ENCODE results near the gene MASP1. TPM values are rescaled to one million over a fixed set of nuclear protein-coding genes. Genes with fewer than 3 reads are reported as not detected.
"Not testable (repeated sequence)": the region's sequence is repeated elsewhere in the genome, so short reads cannot be mapped to it uniquely, and the experiment has no call there.

MASP1 gene
- total RNA-seq, 1 donor from 2014 or later, result 2.6 TPM

GRCh38 chr3:187207624-187208023 lies 83.9 kb downstream of the MASP1 start:
- Histone ChIP-seq H3K36me3 (no peaks in the 10 kb centered on the region), H3K4me3 (no peak overlapping the region), H3K27me3 (no peaks in the 10 kb centered on the region), H3K4me1 (peaks cover 11 to 44% of the 10 kb centered on the region in 2 donors), H3K27ac (peak overlapping the region; percentile 70 to 93), H3K9me3 (no peaks in the 10 kb centered on the region)
- TF ChIP-seq, protein P1, sequence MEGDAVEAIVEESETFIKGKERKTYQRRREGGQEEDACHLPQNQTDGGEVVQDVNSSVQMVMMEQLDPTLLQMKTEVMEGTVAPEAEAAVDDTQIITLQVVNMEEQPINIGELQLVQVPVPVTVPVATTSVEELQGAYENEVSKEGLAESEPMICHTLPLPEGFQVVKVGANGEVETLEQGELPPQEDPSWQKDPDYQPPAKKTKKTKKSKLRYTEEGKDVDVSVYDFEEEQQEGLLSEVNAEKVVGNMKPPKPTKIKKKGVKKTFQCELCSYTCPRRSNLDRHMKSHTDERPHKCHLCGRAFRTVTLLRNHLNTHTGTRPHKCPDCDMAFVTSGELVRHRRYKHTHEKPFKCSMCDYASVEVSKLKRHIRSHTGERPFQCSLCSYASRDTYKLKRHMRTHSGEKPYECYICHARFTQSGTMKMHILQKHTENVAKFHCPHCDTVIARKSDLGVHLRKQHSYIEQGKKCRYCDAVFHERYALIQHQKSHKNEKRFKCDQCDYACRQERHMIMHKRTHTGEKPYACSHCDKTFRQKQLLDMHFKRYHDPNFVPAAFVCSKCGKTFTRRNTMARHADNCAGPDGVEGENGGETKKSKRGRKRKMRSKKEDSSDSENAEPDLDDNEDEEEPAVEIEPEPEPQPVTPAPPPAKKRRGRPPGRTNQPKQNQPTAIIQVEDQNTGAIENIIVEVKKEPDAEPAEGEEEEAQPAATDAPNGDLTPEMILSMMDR (IDR thresholded peaks at IDR 0.05), result no peak
- no peak for DNase-seq (ENCODE audit: low spot score in 2 of 2)
- intact Hi-C loops (cut with DNase I), result no loop called here

GRCh38 chr3:187207062-187207461 lies 84.5 kb downstream of the MASP1 start:
- no peaks in the 10 kb centered on the region for H3K36me3 ChIP-seq
- H3K27me3 ChIP-seq, result no peaks in the 10 kb centered on the region
- H3K27ac ChIP-seq, result peak overlapping the region; percentile 1 to 70
- intact Hi-C loops (cut with DNase I), result no loop called here
- no peak for DNase-seq (ENCODE audit: low spot score in 2 of 2)
- TF ChIP-seq, protein P1 (IDR thresholded peaks at IDR 0.05), result no peak
- H3K4me3 ChIP-seq, result no peak overlapping the region
- peaks cover 7 to 42% of the 10 kb centered on the region in 2 donors for H3K4me1 ChIP-seq
- H3K9me3 ChIP-seq, result no peaks in the 10 kb centered on the region

- no peak for DNase-seq (ENCODE audit: low spot score in 2 of 2)
- intact Hi-C loops (cut with DNase I), result no loop called here
- Histone ChIP-seq H3K27ac (no peak overlapping the region), H3K9me3 (no peaks in the 10 kb centered on the region), H3K27me3 (no peaks in the 10 kb centered on the region), H3K4me3 (no peak overlapping the region), H3K36me3 (no peaks in the 10 kb centered on the region), H3K4me1 (peaks cover 3 to 29% of the 10 kb centered on the region in 2 donors)
- TF ChIP-seq, protein P1 (IDR thresholded peaks at IDR 0.05), result no peak
These were observed 85.9 kb downstream of the MASP1 start for GRCh38 chr3:187205683-187206082.

DNA sequence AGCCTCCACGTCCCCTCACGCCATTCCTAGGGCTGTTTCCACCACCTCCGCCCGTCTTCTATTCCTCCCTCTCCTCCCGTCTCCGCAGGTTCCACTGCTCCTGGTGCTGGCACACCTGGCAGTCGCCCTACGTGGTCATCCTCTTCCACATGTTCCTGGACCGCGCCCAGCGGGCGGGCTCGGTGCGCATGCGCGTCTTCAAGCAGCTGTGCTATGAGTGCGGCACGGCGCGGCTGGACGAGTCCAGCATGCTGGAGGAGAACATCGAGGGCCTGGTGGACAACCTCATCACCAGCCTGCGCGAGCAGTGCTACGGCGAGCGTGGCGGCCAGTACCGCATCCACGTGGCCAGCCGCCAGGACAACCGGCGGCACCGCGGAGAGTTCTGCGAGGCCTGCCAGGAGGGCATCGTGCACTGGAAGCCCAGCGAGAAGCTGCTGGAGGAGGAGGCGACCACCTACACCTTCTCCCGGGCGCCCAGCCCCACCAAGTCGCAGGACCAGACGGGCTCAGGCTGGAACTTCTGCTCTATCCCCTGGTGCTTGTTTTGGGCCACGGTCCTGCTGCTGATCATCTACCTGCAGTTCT lies 92.0 kb downstream of the MASP1 start:
- H3K36me3 ChIP-seq; intact Hi-C loops (cut with DNase I); H3K4me1 ChIP-seq; H3K27ac ChIP-seq; H3K27me3 ChIP-seq; H3K9me3 ChIP-seq; DNase-seq (ENCODE audit: low spot score in 2 of 2); H3K4me3 ChIP-seq: not testable (repeated sequence)

GRCh38 chr3:187198490-187198889 lies 93.0 kb downstream of the MASP1 start:
- H3K4me3 ChIP-seq, result no peak overlapping the region
- TF ChIP-seq, protein P1 (IDR thresholded peaks at IDR 0.05), result no peak
- intact Hi-C loops (cut with DNase I), result no loop called here

GRCh38 chr3:187197335-187197649 lies 94.2 kb downstream of the MASP1 start, which contains the start of gene RTP1:
Gene RTP1 (plus strand): TSS chr3:187197486. CDS start chr3:187197516, 30 bp downstream.
- TF ChIP-seq, protein P1 (IDR thresholded peaks at IDR 0.05), result no peak
- H3K9me3 ChIP-seq, result no peaks in the 10 kb centered on the region
- DNase-seq (ENCODE audit: low spot score in 2 of 2), result no peak
- intact Hi-C loops (cut with DNase I), result no loop called here
- peaks cover 5 to 19% of the 10 kb centered on the region in 2 donors for H3K4me1 ChIP-seq
- H3K4me3 ChIP-seq, result no peak within 1 kb of the TSS
- no peak within 1 kb of the TSS for H3K27ac ChIP-seq
- no peaks in the 10 kb centered on the region for H3K27me3 ChIP-seq
- H3K36me3 ChIP-seq, result no peaks in the 10 kb centered on the region

More at GRCh38 chr3:187198490-187198889, 93.0 kb downstream of the MASP1 start:
- no peak overlapping the region for H3K27ac ChIP-seq
- no peaks in the 10 kb centered on the region for H3K9me3 ChIP-seq
- no peak for DNase-seq (ENCODE audit: low spot score in 2 of 2)
- H3K36me3 ChIP-seq, result no peaks in the 10 kb centered on the region
- peaks cover 5 to 15% of the 10 kb centered on the region in 2 donors for H3K4me1 ChIP-seq
- no peaks in the 10 kb centered on the region for H3K27me3 ChIP-seq
